ENCODE results near the gene CAMTA1. TPM values are rescaled to one million over a fixed set of nuclear protein-coding genes. Genes with fewer than 3 reads are reported as not detected.

Gene CAMTA1
- total RNA-seq, 2 experiments from 2014 or later, result 43.9 to 73.3 TPM

DNA sequence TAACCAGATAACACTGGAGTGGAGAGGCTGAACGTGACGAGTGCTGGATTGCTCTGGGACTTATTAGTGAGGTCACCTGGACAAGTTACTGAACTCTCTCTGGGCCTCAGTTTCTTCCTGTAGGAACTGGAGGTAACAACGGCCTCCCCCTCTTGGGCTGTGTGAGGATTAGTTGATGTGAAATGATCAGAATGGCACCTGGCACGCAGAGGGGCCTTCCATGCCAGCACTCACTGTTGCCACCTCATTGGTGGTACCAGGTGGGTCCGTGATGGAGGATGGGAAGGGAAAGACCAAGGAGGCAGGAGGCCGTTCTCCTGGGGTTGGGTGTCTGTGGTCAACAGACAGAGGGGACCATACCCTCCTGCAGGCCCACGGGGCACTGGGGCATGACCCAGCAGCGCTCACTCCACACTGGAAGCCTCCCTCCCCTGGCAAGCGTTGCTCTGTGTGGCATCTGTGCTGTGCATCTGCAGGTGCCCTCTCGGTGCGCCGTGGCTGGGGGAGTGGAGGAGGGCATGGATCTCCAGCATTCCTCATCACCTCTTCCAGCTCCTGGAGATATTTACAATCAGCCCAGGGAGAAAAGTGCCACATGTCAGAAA is 636.3 kb downstream of the CAMTA1 start:
- Histone ChIP-seq H3K79me2 (ENCODE audit: insufficient read depth, low read depth, low read length) (no peaks in the 10 kb centered on the region), H3K36me3 (ENCODE audit: insufficient read depth, low read length) (no peaks in the 10 kb centered on the region), H3K9me2 (ENCODE audit: insufficient read depth, low read length) (no peaks in the 10 kb centered on the region), H3K4me2 (ENCODE audit: low read length) (no peak overlapping the region), H2AFZ (ENCODE audit: low read length) (no peak overlapping the region), H3K9me3 (ENCODE audit: low read length) (no peaks in the 10 kb centered on the region), H4K20me1 (ENCODE audit: insufficient read depth, low read length) (no peaks in the 10 kb centered on the region), H3K4me3 (ENCODE audit: low read depth, low read length, poor library complexity, severe bottlenecking) (no peak overlapping the region), H3K27ac (ENCODE audit: low read depth, low read length, poor library complexity, severe bottlenecking) (no peak overlapping the region), H3K4me1 (ENCODE audit: insufficient read depth, low read length, poor library complexity, severe bottlenecking) (no peaks in the 10 kb centered on the region)
- ChIA-PET POLR2A (no interaction called here), CTCF (ENCODE audit: unreplicated experiment) (no interaction called here)
- DNase-seq (ENCODE audit: low spot score), result no peak
- TF ChIP-seq, protein P1, sequence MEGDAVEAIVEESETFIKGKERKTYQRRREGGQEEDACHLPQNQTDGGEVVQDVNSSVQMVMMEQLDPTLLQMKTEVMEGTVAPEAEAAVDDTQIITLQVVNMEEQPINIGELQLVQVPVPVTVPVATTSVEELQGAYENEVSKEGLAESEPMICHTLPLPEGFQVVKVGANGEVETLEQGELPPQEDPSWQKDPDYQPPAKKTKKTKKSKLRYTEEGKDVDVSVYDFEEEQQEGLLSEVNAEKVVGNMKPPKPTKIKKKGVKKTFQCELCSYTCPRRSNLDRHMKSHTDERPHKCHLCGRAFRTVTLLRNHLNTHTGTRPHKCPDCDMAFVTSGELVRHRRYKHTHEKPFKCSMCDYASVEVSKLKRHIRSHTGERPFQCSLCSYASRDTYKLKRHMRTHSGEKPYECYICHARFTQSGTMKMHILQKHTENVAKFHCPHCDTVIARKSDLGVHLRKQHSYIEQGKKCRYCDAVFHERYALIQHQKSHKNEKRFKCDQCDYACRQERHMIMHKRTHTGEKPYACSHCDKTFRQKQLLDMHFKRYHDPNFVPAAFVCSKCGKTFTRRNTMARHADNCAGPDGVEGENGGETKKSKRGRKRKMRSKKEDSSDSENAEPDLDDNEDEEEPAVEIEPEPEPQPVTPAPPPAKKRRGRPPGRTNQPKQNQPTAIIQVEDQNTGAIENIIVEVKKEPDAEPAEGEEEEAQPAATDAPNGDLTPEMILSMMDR (conservative IDR thresholded peaks at IDR 0.05; ENCODE audit: low read length), result no peak
- no peak for TF ChIP-seq EZH2phosphoT487 (IDR thresholded peaks at IDR 0.05; ENCODE audit: borderline replicate concordance, low read depth, low read length)
- no TSS peak for BruUV-seq (replicated peaks)
- intact Hi-C loops (cut with micrococcal nuclease; ENCODE audit: unreplicated experiment), result no loop called here

DNA sequence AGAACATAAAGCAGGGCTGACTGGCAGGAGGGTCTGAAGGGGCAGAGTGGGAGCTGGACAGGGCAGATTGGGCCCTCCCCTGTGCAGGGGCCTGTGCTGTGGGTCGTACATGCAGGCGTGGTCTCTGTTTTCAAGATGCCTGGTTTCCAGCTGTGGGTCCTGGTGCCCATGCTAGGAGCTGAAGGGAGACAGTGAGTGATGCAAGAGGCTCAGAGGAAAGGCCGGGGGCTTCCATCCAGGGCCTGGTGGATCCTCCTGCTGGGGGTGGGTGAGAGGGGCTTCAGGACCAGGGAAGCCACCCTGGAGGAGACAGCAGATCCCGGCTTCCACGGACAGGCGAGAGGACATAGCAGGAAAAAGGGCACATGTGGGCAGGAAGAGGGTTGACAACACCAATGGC is 636.8 kb downstream of the CAMTA1 start:
- no peak overlapping the region for H3K4me2 ChIP-seq (ENCODE audit: low read length)
- intact Hi-C loops (cut with micrococcal nuclease; ENCODE audit: unreplicated experiment), result no loop called here
- ChIA-PET POLR2A (no interaction called here), CTCF (ENCODE audit: unreplicated experiment) (no interaction called here)
- DNase-seq (ENCODE audit: low spot score), result no peak
- no peak overlapping the region for H2AFZ ChIP-seq (ENCODE audit: low read length)
- H3K36me3 ChIP-seq (ENCODE audit: insufficient read depth, low read length), result no peaks in the 10 kb centered on the region
- no peaks in the 10 kb centered on the region for H3K4me1 ChIP-seq (ENCODE audit: insufficient read depth, low read length, poor library complexity, severe bottlenecking)
- H3K4me3 ChIP-seq (ENCODE audit: low read depth, low read length, poor library complexity, severe bottlenecking), result no peak overlapping the region
- H3K9me3 ChIP-seq (ENCODE audit: low read length), result no peaks in the 10 kb centered on the region
- H3K27ac ChIP-seq (ENCODE audit: low read depth, low read length, poor library complexity, severe bottlenecking), result no peak overlapping the region
- BruUV-seq (replicated peaks), result no TSS peak
- no peaks in the 10 kb centered on the region for H4K20me1 ChIP-seq (ENCODE audit: insufficient read depth, low read length)
- no peaks in the 10 kb centered on the region for H3K79me2 ChIP-seq (ENCODE audit: insufficient read depth, low read depth, low read length)
- H3K9me2 ChIP-seq (ENCODE audit: insufficient read depth, low read length), result no peaks in the 10 kb centered on the region
- TF ChIP-seq, protein P1 (conservative IDR thresholded peaks at IDR 0.05; ENCODE audit: low read length), result no peak
- TF ChIP-seq EZH2phosphoT487 (IDR thresholded peaks at IDR 0.05; ENCODE audit: borderline replicate concordance, low read depth, low read length), result no peak

DNA sequence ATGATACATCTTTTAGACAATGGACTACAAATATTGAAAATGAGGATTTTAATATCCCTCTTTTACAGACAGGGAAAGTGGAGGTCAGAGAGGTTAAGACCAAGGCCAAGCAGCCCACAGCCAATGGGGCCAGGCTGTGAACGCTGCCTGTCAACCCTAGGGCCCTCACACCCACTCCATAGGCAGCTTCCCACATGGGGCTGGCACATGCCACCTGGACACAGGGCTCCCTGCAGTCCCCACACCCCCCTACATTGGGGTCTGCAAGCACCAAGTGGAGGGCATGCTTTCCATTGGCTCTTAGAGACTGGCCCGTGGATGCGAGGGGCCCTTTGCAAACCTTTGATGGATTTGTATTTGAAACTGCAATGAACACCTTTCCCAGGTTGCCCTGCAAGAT is 637.3 kb downstream of the CAMTA1 start:
- intact Hi-C loops (cut with micrococcal nuclease; ENCODE audit: unreplicated experiment), result no loop called here
- no peak for DNase-seq (ENCODE audit: low spot score)
- no peak overlapping the region for H3K27ac ChIP-seq (ENCODE audit: low read depth, low read length, poor library complexity, severe bottlenecking)
- no peaks in the 10 kb centered on the region for H4K20me1 ChIP-seq (ENCODE audit: insufficient read depth, low read length)
- ChIA-PET CTCF (ENCODE audit: unreplicated experiment) (no interaction called here), POLR2A (no interaction called here)
- no peak overlapping the region for H3K4me3 ChIP-seq (ENCODE audit: low read depth, low read length, poor library complexity, severe bottlenecking)
- TF ChIP-seq EZH2phosphoT487 (IDR thresholded peaks at IDR 0.05; ENCODE audit: borderline replicate concordance, low read depth, low read length), result no peak
- TF ChIP-seq, protein P1 (conservative IDR thresholded peaks at IDR 0.05; ENCODE audit: low read length), result no peak
- H3K79me2 ChIP-seq (ENCODE audit: insufficient read depth, low read depth, low read length), result no peaks in the 10 kb centered on the region
- no peak overlapping the region for H2AFZ ChIP-seq (ENCODE audit: low read length)
- H3K9me3 ChIP-seq (ENCODE audit: low read length), result no peaks in the 10 kb centered on the region
- no peaks in the 10 kb centered on the region for H3K9me2 ChIP-seq (ENCODE audit: insufficient read depth, low read length)
- no peaks in the 10 kb centered on the region for H3K4me1 ChIP-seq (ENCODE audit: insufficient read depth, low read length, poor library complexity, severe bottlenecking)
- no peak overlapping the region for H3K4me2 ChIP-seq (ENCODE audit: low read length)
- no peaks in the 10 kb centered on the region for H3K36me3 ChIP-seq (ENCODE audit: insufficient read depth, low read length)
- no TSS peak for BruUV-seq (replicated peaks)
